ENCODE data around the gene OR10AD1.

- TF ChIP-seq CTCF (IDR thresholded peaks at IDR 0.05) (no peak), POLR2A (IDR thresholded peaks at IDR 0.05) (no peak)
Observed at GRCh38 chr12:48160807-48161206, 42.3 kb downstream of the OR10AD1 start.

Measured in tibial nerve (tissue), 3 donors.